IMR-90 (cell line): Measurements from ENCODE around the gene KCNMA1. TPM values are rescaled to one million over a fixed set of nuclear protein-coding genes. Genes with fewer than 3 reads are reported as not detected.

Experiments used
- ATAC-seq: fragments of 200-7000 bp; cut with Tn5 transposase; 2 replicates; pipeline ENCODE4 v1.9.1; 2020; ENCODE audit warnings: low read depth, mild to moderate bottlenecking, moderate library complexity
- BruUV-seq: library from RNA; stranded (reverse); fragments of 400-500 nt; replicated peaks from 2 replicates; lab custom pipeline; 2021; lab: Mats Ljungman, UMichigan
- CTCF ChIA-PET: fragments of 300-600 bp; formaldehyde crosslinking; extraction: SDS; loops from one replicate; lab custom pipeline; 2021; ENCODE audit warnings: antibody characterized with exemption; lab: Yijun Ruan, JAX
- POLR2A ChIA-PET: fragments of 300-600 bp; sonication (Branson Sonifier 250); formaldehyde crosslinking; loops from one replicate; lab custom pipeline; 2022; ENCODE audit warnings: antibody characterized with exemption; ENCODE audit not compliant: unreplicated experiment; lab: Charles Lee
- DNase-seq: peaks from one replicate; pipeline ENCODE4 v3.0.0; 2013
- H2AFZ ChIP-seq: replicated peaks from 2 replicates; pipeline ENCODE3; 2013; ENCODE audit warnings: low read length, mild to moderate bottlenecking; ENCODE audit not compliant: poor library complexity
- H2AK5ac ChIP-seq: 2 replicates; pipeline ENCODE4 v1.6.1; 2013; ENCODE audit warnings: low read depth, low read length, inconsistent platforms
- H2AK9ac ChIP-seq: replicated peaks from 2 replicates; pipeline ENCODE3; 2013; ENCODE audit warnings: mild to moderate bottlenecking, low read depth, low read length, moderate library complexity; ENCODE audit not compliant: poor library complexity
- H2BK120ac ChIP-seq: 2 replicates; pipeline ENCODE4 v1.6.1; 2013; ENCODE audit warnings: low read depth, low read length, inconsistent platforms
- H2BK15ac ChIP-seq: 3 replicates; pipeline ENCODE4 v1.6.1; 2013; ENCODE audit warnings: low read depth, low read length, inconsistent platforms
- H2BK20ac ChIP-seq: 2 replicates; pipeline ENCODE4 v1.6.1; 2013; ENCODE audit warnings: low read depth, mild to moderate bottlenecking, inconsistent platforms, low read length, moderate library complexity
- H2BK5ac ChIP-seq: 2 replicates; pipeline ENCODE4 v1.6.1; 2013; ENCODE audit warnings: mild to moderate bottlenecking, low read depth, low read length, inconsistent platforms; ENCODE audit not compliant: poor library complexity, severe bottlenecking
- H3K14ac ChIP-seq: replicated peaks from 2 replicates; pipeline ENCODE4 v1.6.1; 2013; ENCODE audit warnings: low read depth, low read length, inconsistent platforms
- H3K18ac ChIP-seq: 2 replicates; pipeline ENCODE4 v1.6.1; 2013; ENCODE audit warnings: low read depth, low read length, control low read depth
- H3K23ac ChIP-seq: 2 replicates; pipeline ENCODE4 v1.6.1; 2013; ENCODE audit warnings: low read depth, low read length, inconsistent platforms
- H3K27ac ChIP-seq: 2 replicates; pipeline ENCODE4 v1.5.1; 2013; ENCODE audit warnings: mild to moderate bottlenecking, control low read depth, low read length; ENCODE audit not compliant: insufficient read depth
- H3K27me3 ChIP-seq: 2 replicates; pipeline ENCODE4 v1.6.1; 2013; ENCODE audit warnings: low read length; ENCODE audit not compliant: control insufficient read depth, insufficient read depth
- H3K36me3 ChIP-seq: 2 replicates; pipeline ENCODE4 v1.6.1; 2013; ENCODE audit warnings: low read length, mixed read lengths; ENCODE audit not compliant: control insufficient read depth, insufficient read depth
- H3K4ac ChIP-seq: 2 replicates; pipeline ENCODE4 v1.6.1; 2013; ENCODE audit warnings: low read depth, low read length, inconsistent platforms
- H3K4me1 ChIP-seq: 2 replicates; pipeline ENCODE4 v1.6.1; 2013; ENCODE audit warnings: low read length, mixed read lengths; ENCODE audit not compliant: control insufficient read depth, insufficient read depth
- H3K4me2 ChIP-seq: 2 replicates; pipeline ENCODE4 v1.6.1; 2013; ENCODE audit warnings: low read depth, mild to moderate bottlenecking, control low read depth, low read length, moderate library complexity
- H3K4me3 ChIP-seq: 2 replicates; pipeline ENCODE4 v1.5.1; 2013; ENCODE audit warnings: low read depth, mild to moderate bottlenecking, control low read depth, low read length, moderate library complexity; ENCODE audit not compliant: insufficient read depth
- H3K56ac ChIP-seq: 2 replicates; pipeline ENCODE4 v1.6.1; 2013; ENCODE audit warnings: low read length, inconsistent platforms; ENCODE audit not compliant: insufficient read depth; ENCODE audit errors: extremely low read depth
- H3K79me1 ChIP-seq, 2 experiments: 2 replicates each; pipeline ENCODE4 v1.6.1; 2013; ENCODE audit warnings: low read length in 2 of 2, inconsistent platforms in 1 of 2, low read depth in 1 of 2
- H3K9ac ChIP-seq: 2 replicates; pipeline ENCODE4 v1.6.1; 2013; ENCODE audit warnings: low read depth, low read length, control low read depth
- H3K9me1 ChIP-seq: 2 replicates; pipeline ENCODE4 v1.6.1; 2013; ENCODE audit warnings: low read length, inconsistent platforms; ENCODE audit not compliant: insufficient read depth
- H3K9me3 ChIP-seq: 2 replicates; pipeline ENCODE4 v1.6.1; 2013; ENCODE audit warnings: low read length; ENCODE audit not compliant: control insufficient read depth, insufficient read depth
- H4K20me1 ChIP-seq: 2 replicates; pipeline ENCODE4 v1.6.1; 2013; ENCODE audit warnings: low read length, inconsistent platforms; ENCODE audit not compliant: insufficient read depth
- H4K5ac ChIP-seq: 2 replicates; pipeline ENCODE4 v1.6.1; 2013; ENCODE audit warnings: mild to moderate bottlenecking, low read depth, low read length, control low read depth
- H4K8ac ChIP-seq, 2 experiments: 2 replicates each; pipeline ENCODE4 v1.6.1; 2013; ENCODE audit warnings: low read depth in 2 of 2, low read length in 2 of 2, control low read depth in 1 of 2, inconsistent platforms in 1 of 2
- H4K91ac ChIP-seq: 2 replicates; pipeline ENCODE4 v1.6.1; 2013; ENCODE audit warnings: low read depth, low read length, inconsistent platforms; ENCODE audit not compliant: insufficient read depth
- CEBPB ChIP-seq: IDR thresholded peaks from 2 replicates; pipeline ENCODE4 v1.6.1; 2012; ENCODE audit warnings: low read depth, low read length, improper control_type of control experiment
- MAFK ChIP-seq: IDR thresholded peaks from 2 replicates; pipeline ENCODE4 v1.6.1; 2012; ENCODE audit warnings: low read depth, low read length, improper control_type of control experiment
- WGBS, 2 experiments: methylation state at CpG; one replicate each; pipeline versions ENCODE4 v1.1.5 to v1.1.7; 2013; ENCODE audit warnings: missing lambda C conversion rate in 2 of 2; ENCODE audit not compliant: insufficient read length in 1 of 2; ENCODE audit errors: extremely low coverage in 2 of 2; 5-methylcytosine and 5-hydroxymethylcytosine counted together
- dilution Hi-C: fragments of 300-500 bp; cut with HindIII; formaldehyde crosslinking; loops from one replicate; pipeline ENCODE4 v1.14.3; 2018; ENCODE audit warnings: low sequenced_read_pairs; ENCODE audit not compliant: unreplicated experiment
- in situ Hi-C: fragments of 300-500 bp; cut with MboI; formaldehyde crosslinking; loops from 3 replicates; pipeline ENCODE4 v1.14.3; 2019; ENCODE audit warnings: low sequenced_read_pairs, inconsistent platforms, mixed read lengths
- intact Hi-C: fragments of 100-400 bp; cut with micrococcal nuclease; formaldehyde crosslinking; loops from 2 replicates; pipeline ENCODE4 v1.10.0; 2022
- polyA plus RNA-seq, 3 experiments: library from polyadenylated mRNA; depleted of rRNA; stranded (reverse); fragments of >200 nt; gene quantifications; 2 replicates each; pipeline ENCODE4 v1.2.3, GENCODE V29; 2012; ENCODE audit warnings: low replicate concordance in 1 of 3
- total RNA-seq: library from RNA; depleted of rRNA; stranded (reverse); fragments of >200 nt; gene quantifications from 2 replicates; pipeline ENCODE4 v1.2.3, GENCODE V29; 2012

KCNMA1 gene
- total and polyA plus RNA-seq, 2 of the 4 experiments (the other 2 are of a cell fraction): 25.6 to 29.6 TPM

DNA sequence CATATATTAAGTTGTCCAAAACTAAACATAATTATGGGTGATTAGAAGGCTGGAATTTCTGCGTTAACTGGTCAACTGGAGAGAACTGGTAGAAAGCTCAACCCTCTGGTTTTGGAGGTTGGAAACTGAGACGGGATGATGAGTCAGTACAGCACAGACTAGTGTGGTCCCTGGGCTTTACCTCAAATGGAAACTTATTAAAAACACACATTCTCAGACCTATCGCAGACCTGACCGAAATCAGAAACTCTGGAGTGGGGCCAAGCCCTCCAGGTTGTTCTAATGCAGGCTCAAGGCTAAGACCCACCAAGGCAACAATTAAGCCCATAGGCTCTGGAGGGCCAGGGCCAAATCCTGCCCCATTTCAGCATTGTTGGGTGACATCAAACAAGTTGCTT lies 136.9 kb downstream of the KCNMA1 start:
- peak overlapping the region; percentile 69; the same call in 1 of the 2 replicates for H3K18ac ChIP-seq
- H2AK9ac ChIP-seq: peak overlapping the region; percentile 56
- peaks cover 36% of the 10 kb centered on the region for H3K4me1 ChIP-seq
- BruUV-seq: no TSS peak
- in situ Hi-C loops: no loop called here
- peak overlapping the region; percentile 91 for H2BK120ac ChIP-seq
- H3K56ac ChIP-seq: peak overlapping the region; percentile 10; the same call in 1 of the 2 replicates
- dilution Hi-C loops: no loop called here
- H4K91ac ChIP-seq: peak overlapping the region; percentile 73
- peaks cover 0 to 31% of the 10 kb centered on the region in 2 experiments; a peak in 2 of 4 replicates for H3K79me1 ChIP-seq
- no peak overlapping the region; the same call in 1 of the 2 replicates for H3K27ac ChIP-seq
- H3K4me3 ChIP-seq: no peak overlapping the region
- H2BK15ac ChIP-seq: peak overlapping the region; percentile 35; the same call in 1 of the 3 replicates
- H3K4me2 ChIP-seq: no peak overlapping the region
- peak overlapping the region; percentile 83 for H2AFZ ChIP-seq
- intact Hi-C loops: loop anchor here (10.0 kb wide), 1 partner anchor 246 kb away; no protein-coding TSS in a partner anchor
- peak overlapping the region in 1 of 2 experiments; percentile 32; a peak in 2 of 4 replicates for H4K8ac ChIP-seq
- DNase-seq (peak; percentile 26), ATAC-seq (no peak)
- peak overlapping the region; percentile 72 for H2BK5ac ChIP-seq
- no peak overlapping the region for H3K9ac ChIP-seq
- TF ChIP-seq CEBPB (0 out of 2 replicates have a peak, but pooled peaks have one; percentile 13), MAFK (no peak)
- H4K5ac ChIP-seq: peak overlapping the region; percentile 39; the same call in 1 of the 2 replicates
- H3K9me3 ChIP-seq: no peaks in the 10 kb centered on the region
- no peaks in the 10 kb centered on the region for H3K36me3 ChIP-seq
- peaks cover 1% of the 10 kb centered on the region; the same call in 1 of the 2 replicates for H4K20me1 ChIP-seq
- H3K4ac ChIP-seq: peak overlapping the region; percentile 96
- H3K14ac ChIP-seq: peak overlapping the region; percentile 66
- H2AK5ac ChIP-seq: peak overlapping the region; percentile 79
- peak overlapping the region; percentile 63; the same call in 1 of the 2 replicates for H3K23ac ChIP-seq
- H3K9me1 ChIP-seq: peaks cover 34% of the 10 kb centered on the region
- POLR2A ChIA-PET: no interaction called here
- WGBS, 2 experiments: 90% methylated on average over 2 of the region's 4 CpGs; no CpG with 5 or more reads in 1 of the 2 experiments
- H3K27me3 ChIP-seq: no peaks in the 10 kb centered on the region
- CTCF ChIA-PET: no interaction called here
- peak overlapping the region; percentile 78 for H2BK20ac ChIP-seq
